AG10803 (cell line): ENCODE data around the gene DCTD.

Experiments used
- DNase-seq: peaks from one replicate; pipeline ENCODE4 v3.0.0; 2010; ENCODE audit warnings: low read depth
- H3K4me3 ChIP-seq: 2 replicates; pipeline ENCODE4 v1.5.1; 2011; ENCODE audit warnings: mild to moderate bottlenecking, low read length, control low read depth
- CTCF ChIP-seq: conservative IDR thresholded peaks from 2 replicates; pipeline ENCODE4 v1.5.1; 2011; ENCODE audit warnings: mild to moderate bottlenecking, low read length, control low read depth, inconsistent platforms

The DCTD gene

GRCh38 chr4:182856862-182857261 lies 60.3 kb downstream of the DCTD start:
- TF ChIP-seq CTCF = no peak
- DNase-seq = no peak
- no peak overlapping the region for H3K4me3 ChIP-seq

GRCh38 chr4:182855877-182856276 lies 61.3 kb downstream of the DCTD start:
- DNase-seq = no peak
- TF ChIP-seq CTCF = no peak
- H3K4me3 ChIP-seq = no peak overlapping the region

- no peak for TF ChIP-seq CTCF
- H3K4me3 ChIP-seq = no peak overlapping the region
- no peak for DNase-seq
Observed at GRCh38 chr4:182855312-182855711, 61.9 kb downstream of the DCTD start.

- H3K4me3 ChIP-seq = no peak overlapping the region
- DNase-seq = no peak
- TF ChIP-seq CTCF = no peak
Observed at GRCh38 chr4:182854466-182854865, 62.7 kb downstream of the DCTD start.

GRCh38 chr4:182853731-182854330 lies 63.4 kb downstream of the DCTD start:
- TF ChIP-seq CTCF = no peak
- no peak overlapping the region for H3K4me3 ChIP-seq
- no peak for DNase-seq

GRCh38 chr4:182848685-182849084 lies 68.5 kb downstream of the DCTD start:
- DNase-seq = no peak
- no peak for TF ChIP-seq CTCF
- no peak overlapping the region for H3K4me3 ChIP-seq

GRCh38 chr4:182847576-182848450 lies 69.4 kb downstream of the DCTD start:
- no peak for TF ChIP-seq CTCF
- H3K4me3 ChIP-seq = no peak overlapping the region
- DNase-seq = no peak
